Inflammatory macrophage treated with lipopolysaccharide for 1 hour (primary cell): ENCODE measurements around the gene RIIAD1.

Experiments
- DNase-seq, 2 donors: peaks; one replicate each; pipeline ENCODE4 v3.0.0-alpha.2; 2020 to 2022

Gene RIIAD1, protein sequence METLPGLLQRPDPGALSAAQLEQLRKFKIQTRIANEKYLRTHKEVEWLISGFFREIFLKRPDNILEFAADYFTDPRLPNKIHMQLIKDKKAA

DNA sequence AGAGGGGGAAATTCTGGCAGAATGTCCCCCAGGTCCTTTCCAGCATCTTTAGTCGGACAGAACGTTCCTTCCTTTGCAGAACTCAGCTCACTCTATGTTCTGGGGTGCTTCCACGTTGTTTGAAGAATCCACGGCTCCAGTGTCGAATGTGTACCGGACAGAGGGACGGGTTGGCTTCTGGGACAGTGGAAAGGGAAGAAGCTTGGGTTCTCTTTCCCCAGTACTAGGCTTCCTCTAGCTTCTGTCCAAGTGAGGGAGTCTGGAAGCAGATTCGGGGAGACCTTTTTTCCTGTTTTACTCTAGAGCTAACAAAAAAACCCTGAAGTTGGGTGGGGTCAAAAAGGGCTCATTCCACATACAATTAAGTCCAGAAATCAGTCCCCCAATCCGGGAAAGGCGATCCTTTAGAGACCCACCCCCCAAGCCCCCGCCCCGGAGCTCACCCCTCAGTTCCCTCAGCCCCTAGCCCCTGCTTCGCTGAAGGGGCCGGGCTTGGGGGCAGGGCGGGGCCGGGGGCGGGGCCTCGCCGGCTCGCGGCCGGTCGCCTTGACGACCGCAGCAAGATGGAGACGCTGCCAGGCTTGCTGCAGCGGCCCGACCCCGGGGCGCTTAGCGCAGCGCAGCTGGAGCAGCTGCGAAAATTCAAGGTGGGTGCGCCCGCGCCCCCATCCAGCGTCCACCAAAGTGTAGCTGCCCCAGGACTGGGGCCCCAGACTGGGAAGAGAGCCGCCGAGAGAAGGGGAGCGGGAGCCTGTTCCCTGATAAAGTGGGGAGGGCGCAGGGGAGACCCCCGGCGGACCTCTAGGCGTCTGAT is at the start of gene RIIAD1:
TSS of gene RIIAD1 (plus strand) at position 549 of the 814 bp plus-strand sequence. CDS start at position 564, 15 bp downstream.
- DNase-seq: no peak

DNA sequence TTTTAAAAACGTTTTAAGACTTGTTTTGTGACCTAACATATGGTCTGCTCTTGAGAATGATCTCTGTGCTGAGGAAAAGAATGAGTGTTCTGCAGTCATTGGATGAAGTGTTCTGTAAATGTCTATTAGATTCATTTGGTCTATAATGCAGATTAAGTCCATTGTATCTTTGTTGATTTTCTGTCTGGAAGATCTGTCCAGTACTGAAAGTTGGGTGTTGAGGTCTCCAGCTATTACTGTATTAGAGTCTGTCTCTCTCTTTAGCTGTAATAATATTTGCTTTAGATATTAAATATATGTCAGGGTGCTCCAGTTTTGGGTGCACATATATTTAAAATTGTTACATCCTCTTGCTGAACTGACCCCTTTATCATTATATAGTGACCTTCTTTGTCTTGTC is 47.9 kb upstream of the RIIAD1 start:
- no peak for DNase-seq

DNA sequence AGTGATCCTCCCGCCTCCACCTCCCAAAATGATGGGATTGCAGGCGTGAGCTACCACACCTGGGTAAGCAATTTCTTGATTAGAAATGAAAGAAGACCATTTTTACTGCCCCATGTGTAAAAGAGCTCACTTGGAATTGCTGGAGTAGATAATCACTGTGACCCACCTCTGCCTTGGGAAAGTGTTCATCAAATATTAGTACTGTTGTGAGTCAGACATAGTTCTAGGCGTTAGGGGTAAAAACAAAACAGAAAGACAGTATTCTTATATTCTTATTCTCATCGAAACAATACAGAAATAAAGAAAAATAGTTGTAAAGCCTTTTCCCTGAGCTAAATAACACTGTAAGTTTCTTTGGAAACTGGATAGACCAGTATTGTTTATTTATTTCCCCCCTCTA is 40.9 kb upstream of the RIIAD1 start:
- no peak for DNase-seq

DNA sequence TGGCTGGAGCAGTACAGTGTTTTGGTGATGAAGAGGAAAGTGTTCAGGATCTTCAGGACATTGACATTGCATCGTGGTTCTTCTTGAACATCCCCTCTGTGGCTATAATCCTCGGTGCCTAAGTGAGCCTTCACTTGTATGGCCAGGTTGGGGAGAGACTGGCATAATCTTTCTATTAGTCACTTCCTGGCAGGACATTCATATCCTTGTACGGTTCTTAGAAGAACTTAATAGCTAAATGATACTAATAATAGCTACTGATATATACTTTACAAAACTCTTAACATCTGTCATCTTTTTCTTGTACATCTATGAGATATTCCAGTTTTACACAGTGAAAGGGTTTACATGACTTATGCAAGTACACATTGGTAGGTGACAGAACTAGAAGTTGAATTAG is 40.5 kb upstream of the RIIAD1 start:
- no peak for DNase-seq

DNA sequence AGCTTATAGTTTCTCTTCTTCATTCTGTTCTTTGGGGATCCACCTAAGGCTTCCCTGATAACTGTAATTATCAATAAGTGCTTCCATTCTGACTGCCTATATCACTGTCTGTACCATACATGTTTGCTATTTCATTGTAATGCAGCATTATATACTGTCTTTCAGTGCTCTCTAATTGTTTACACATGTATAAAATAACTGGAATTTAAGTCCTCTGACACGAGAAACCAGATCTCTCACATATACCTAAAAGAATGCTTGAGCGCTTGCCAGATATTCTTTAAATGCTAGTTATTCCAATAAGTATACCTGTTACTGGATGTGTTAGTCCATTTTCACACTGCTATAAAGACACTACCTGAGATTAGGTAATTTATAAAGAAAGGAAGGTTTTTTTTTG is 39.4 kb upstream of the RIIAD1 start:
- DNase-seq: no peak

DNA sequence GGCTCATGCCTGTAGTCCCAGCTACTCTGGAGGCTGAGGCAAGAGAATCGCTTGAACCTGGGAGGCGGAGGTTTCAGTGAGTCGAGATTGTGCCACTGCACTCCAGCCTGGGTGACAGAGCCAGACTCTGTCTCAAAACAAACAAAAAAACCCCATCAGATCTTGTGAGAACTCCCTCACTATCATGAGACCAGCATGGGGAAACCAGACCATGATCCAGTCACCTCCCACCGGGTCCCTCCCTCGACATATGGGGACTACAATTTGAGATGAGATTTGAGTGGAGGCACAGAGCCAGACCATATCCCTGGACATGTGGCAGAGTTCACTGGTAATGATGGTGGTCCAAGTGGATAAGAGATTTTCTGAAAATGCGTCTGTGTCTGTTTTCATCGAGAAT is 38.4 kb upstream of the RIIAD1 start:
- DNase-seq: peak in 1 of 2 donors; percentile 68

DNA sequence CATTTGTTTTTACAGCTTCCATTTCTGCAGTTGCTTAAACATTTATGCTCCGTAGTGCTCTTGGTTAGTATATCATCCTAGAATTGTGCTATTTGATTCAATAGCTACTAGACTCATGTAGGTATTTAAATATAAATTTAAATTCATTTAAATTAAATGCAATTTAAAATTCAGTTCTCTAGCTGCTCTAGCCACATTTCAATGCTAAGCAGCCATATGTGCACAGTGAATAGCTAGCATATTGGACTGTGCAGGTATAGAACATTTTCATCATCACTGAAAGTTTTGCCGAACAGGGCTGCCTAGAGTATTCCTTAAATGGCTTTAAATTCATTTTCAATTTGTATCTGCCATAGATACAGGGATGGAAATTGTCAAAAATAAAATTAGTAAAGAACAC is 37.2 kb upstream of the RIIAD1 start:
- no peak for DNase-seq

DNA sequence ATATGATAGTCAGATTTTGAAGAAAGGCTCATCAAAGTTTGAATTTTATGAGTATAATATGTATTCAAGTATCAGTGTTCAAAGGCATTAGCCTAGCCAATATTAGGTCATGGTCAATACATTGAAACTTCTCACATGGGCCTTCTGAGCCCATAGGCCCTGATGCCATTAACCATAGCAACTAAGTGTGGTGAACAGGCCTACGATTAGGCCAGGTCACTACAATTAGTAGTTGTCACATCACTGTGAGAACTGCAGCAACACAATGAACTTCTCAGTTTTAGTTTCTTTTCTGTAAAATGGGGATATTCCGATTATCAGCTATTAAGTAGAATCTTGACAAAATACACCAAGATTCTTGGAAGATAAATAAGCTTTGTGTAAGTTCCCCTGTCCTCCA is 34.8 kb upstream of the RIIAD1 start:
- no peak for DNase-seq

DNA sequence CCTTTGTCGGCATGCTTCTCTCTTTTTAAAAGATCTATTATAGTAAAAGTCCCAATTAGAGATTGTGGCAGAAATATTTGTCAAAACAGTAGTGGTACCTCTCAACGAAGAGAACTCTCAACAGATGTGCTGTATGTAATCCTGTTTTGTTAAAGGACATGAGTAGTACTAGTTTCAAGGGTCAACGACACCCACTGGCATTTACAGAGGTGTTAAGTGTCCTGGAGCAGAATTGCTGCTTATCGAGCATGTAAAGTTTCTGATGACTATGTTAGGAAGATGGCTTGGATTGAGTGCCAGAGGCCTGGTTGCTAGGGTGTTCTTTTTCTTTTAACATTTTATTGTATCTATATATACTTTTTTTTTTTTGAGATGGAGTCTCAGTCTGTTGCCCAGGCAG is 31.8 kb upstream of the RIIAD1 start:
- no peak for DNase-seq

DNA sequence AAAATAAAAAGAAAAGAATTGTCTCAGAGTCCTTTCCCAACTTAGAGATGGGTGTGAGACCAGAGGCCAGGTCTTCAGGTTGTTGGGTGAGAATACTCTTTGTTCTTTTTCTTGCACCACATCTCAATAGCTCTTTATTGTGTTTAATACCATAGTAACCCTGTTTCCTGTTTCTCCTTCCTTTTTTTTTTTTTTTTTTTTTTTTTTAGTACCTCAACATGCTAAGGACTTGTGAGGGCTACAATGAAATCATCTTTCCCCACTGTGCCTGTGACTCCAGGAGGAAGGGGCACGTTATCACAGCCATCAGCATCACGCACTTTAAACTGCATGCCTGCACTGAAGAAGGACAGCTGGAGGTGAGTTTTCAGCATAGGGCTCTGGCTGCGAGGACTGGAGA is 29.1 kb upstream of the RIIAD1 start:
- DNase-seq: peak in 1 of 2 donors; percentile 34

DNA sequence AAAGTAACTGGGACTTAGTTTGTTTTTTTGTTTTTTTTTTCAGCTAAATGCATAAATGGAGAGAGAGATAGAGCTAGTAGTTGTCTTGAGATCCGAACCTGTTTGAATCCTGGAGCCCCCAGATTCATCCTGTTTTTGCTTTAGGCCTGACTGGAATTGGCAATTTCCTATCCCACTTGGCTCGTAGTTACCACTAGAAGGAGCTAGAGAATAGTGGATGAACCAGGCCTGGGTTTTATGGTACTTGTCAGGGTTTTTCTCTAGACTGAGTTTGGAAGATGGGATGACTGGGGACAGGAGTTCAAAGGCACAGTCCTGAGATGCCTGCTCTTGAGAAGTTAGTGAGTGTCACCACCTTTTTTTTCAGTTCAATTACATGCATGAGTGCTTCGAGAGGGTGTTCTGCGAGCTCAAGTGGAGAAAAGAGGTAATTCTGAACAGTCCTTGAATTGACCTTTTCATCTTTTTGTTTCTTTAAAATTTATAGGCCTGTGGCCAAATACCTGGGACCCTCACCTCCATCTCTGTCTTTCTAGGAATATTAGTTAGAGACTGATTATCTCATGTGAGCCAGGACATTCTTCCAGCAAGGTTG is 28.2 kb upstream of the RIIAD1 start:
- DNase-seq: no peak

DNA sequence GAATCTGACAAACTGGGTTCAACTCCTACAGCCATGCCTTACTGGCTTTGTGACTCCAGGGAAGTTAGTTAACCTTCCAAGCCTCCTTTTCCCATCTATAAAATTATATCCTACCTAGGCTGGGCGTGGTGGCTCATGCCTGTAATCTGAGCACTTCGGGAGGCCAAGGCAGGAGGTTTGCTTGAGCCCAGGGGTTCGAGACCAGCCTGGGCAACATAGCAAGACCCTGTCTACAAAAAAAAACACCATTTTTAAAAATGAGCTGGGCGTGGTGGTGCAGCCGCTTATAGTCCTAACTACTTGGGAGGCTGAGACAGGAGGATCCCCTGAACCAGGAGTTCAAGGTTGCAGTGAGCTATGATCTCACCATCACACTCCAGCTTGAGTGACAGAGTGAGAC is 19.8 kb upstream of the RIIAD1 start:
- DNase-seq: no peak

DNA sequence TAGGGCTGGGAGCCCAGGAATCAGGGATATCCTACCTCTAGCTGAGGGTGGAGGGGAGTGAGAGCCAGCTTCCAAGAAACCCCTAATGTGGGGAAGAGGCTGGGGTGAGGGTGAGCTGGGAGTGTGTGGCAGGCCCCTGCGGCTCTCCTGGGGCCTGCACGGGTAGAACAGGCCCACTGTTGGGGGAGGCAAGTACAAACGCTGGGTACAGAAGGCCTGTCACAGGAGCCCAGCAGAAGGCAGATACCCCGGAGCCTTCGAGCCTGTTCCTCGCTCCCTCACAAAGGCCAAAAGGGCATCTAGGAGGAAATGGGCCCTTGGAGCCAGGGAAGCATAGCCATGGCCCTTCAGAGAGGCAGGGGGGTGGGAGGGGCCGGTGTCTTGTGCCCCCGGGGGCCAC is 18.4 kb upstream of the RIIAD1 start:
- no peak for DNase-seq

DNA sequence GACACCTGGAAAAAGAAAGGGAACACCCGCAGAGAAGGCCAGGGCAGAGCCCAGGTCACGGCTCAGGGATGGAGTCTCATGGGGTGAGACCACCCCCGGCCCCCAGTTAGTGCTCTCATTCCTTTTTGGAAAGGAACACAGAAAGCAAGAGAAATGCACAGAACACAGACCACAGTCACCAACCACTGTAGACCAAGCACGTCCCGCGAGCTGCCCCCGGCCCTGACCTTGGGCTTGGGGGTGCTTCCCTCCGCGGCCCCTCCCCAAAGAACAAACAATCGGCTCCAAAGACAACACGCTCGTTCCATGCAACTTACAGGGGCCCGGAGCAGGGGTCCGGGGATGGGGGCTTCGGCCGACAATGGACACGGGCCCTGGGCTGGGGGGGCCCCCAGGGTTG is 17.5 kb upstream of the RIIAD1 start:
- DNase-seq: no peak

DNA sequence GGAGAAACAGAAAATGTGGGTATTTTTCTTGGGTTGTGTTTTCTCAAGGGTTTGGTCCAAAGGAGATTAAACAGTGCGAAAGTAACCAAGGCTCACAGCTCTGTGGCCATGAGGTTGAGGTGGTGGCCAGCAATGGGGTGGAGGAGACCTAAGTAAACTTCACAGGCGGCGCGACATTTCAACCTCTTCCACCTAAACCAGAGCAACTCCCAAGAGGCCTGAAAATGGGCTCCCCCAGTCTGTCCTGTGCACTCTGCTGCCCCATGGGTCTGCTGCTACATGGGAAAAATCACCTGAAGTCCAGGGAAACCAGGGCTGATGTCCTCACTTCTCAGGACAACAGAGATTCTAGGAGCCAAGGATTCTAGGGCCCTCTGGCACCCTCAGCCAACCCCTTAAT is 17.1 kb upstream of the RIIAD1 start:
- DNase-seq: no peak

DNA sequence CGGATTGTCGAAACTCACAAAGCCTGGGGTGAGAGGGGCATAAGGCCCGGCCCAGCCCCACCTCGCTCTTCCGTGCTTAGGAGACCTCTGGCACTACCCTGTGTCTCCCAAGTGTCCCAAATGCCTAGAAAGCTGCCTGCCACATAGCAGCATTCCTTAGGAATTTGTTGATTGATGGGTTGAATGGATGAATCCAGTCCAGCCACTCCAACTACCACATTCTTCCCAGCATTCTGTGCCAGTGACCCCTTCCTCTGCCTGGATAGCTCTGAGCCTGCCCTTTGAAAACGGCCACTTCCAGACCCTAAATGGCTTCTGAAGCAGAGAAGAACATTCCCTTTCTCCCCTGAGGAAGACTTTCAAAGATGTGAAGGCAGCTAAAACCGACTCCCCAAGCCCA is 16.2 kb upstream of the RIIAD1 start:
- DNase-seq: no peak

DNA sequence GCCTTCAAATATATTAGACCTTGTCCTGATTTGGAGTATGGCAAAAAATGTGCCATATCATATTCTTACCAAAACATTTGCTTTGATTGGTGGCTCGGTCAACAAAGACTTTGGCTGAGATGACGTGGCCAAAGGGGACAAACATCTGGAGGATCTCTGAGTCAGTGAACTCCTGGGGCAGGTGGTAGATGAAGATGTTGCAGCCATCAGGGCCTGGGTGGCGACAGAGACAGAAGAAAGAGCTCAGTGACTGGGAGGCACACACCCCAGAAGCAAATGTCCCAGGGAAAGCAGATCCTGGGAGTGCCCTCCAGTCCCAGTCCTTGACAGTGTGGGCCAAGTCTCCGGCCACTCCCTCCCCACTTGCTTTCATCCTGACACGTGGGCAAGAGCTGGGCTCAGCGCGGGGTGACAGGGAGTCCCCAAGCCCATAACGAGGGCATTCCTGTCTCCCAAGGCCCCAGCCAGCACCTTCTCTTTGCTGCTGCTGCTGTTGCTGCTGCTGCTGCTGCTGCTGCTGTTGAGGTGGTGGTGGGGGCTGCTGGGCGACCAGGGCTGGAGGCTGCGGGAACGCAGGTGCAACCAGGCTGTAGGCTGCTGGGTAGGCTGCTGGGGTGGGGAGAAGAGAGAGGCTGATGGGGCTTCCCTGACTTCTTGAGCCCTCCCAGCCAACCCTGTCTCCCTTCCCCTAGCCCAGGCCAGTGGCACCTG is 15.4 kb upstream of the RIIAD1 start:
- DNase-seq: no peak

DNA sequence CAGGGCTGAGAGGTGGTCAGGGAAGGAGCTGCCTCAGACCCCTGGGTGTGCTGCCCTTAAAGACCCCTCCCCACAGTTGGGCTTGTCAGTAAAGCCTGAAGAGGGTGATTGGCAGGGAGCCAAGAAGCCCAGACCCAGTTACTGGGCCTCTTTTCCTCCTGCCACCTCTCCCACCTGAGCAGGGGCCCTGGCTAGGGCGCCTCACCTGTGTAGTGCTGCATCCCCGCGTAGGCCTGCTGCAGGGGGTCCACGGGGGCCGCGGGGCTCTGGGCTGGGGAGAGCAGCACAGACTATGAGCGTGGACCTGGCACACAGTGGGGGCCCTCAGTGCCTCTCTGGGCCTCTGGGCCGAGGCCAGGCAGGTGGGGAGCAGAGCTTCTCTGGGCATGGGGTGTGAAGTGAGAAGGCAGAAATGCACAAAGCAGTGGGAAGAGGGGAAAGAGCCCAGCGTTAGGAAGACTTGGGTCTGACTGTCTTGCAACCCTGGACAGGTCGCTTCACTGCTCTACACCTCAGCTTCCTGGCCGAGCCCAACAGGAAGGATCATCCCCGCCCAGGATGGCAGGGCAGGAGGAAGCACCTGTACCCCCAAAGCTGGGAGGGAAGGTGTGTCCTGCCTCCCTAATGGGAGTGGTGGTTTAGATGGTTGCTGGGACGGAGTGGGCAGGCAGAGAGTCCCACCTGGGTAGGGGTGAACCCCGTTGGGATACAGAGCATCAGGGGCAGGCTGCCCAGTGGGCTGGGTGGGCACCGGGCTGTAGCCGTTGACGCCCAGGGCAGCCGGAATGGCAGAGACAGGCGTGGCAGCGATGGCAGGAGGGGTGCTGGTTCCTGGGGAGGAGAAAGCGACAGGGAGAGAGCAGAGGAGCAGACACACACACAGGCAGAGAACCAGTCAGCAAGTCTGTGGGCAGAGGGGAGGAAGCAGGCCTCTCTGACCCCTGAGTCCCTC is 14.6 kb upstream of the RIIAD1 start:
- DNase-seq: no peak

DNA sequence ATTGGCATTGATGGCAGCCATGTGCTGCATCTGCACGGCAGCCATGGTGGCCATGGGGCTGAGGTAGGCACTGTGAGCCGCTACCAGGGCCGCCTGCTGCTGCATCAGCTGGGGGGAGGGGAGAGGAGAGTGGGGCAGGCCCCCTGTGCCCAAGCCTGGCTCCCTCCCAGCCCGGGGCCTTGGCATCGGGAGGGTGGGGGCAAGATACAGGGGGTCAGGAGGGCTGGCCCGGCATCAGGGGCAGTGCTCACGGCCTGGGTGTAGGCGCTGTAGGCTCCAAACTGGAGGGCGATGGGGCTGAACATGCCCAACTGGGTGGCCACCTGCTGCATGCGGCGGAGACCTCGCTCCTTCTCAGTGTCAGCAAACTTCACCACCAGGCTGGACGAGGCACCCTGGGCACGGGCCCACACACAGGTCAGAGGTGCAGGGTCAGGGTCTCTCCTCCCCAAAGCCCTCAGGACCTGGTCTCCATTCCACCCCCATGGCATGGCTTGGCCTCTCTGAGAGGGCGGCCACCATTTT is 13.7 kb upstream of the RIIAD1 start:
- DNase-seq: no peak

DNA sequence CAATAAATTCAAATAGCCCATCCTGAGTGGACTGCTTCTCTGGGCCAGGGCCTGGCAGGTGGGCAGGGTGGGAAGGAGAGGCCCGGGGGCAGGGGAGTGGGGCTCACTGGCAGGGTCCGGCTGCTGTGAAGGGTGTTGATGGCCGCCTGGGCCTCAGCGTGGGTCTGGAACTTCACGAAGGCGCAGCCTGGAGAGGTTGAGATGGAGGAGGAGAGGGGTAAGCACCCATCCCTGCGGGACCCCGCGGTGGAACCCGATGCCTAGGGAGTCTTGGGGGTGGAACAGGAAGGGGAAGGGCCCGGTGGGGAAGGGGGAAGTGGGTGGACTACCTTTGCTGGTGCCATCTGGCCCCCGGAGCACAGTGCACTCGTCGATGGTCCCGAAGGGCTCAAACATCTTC is 12.4 kb upstream of the RIIAD1 start:
- no peak for DNase-seq

DNA sequence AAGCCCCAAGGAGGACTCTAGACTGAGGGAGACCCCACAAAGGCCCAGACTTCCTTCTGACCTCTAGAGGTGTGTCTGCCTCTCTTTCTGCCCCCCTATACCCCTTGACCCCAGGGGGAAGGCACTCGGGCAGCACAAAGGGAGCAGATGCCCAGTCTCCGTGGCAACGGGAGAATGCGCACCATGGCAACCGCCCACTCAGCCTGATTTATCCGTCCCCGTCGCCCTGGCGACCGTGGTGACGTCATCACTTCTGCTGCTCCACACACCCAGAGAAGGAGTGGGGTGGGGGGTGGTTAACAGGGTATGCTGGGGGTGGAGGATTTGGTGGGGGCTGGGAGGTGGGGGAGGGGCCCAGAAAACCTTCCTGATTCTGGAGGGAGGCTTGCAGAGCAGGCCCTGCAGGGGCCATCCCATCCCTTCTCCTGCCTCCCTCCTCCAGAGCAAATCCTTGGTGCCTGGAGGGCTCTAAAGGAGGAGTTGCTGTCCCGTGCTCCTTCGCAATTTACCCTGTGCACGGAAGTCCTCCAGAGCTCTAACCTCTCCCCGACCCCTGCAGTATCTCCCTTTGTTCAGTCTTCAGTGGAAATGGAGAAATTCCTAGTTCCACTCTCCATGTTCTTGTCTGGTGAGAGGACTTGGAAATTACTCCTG is 11.0 kb upstream of the RIIAD1 start:
- peak in 1 of 2 donors; percentile 45 for DNase-seq
